Amniotic epithelial cell (primary cell): ENCODE results near the gene RGS8.
"Not testable (repeated sequence)": the region's sequence is repeated elsewhere in the genome, so short reads cannot be mapped to it uniquely, and the experiment has no call there.

Source experiments
- DNase-seq: peaks from one replicate; pipeline ENCODE4 v3.0.0-alpha.2; 2010; ENCODE audit warnings: low read depth

RGS8 gene

GRCh38 chr1:182702826-182703524 is 18.6 kb upstream of the RGS8 start:
- DNase-seq = no peak

GRCh38 chr1:182700351-182700709 is 15.9 kb upstream of the RGS8 start:
- no peak for DNase-seq

GRCh38 chr1:182699393-182700350 is 15.3 kb upstream of the RGS8 start:
- DNase-seq = no peak

- DNase-seq = no peak
These were observed 14.6 kb upstream of the RGS8 start for GRCh38 chr1:182698971-182699370.

GRCh38 chr1:182693139-182693538 is 8.8 kb upstream of the RGS8 start:
- not testable (repeated sequence) for DNase-seq

- no peak for DNase-seq
These were observed 6.6 kb upstream of the RGS8 start for GRCh38 chr1:182690886-182691443.

- DNase-seq = peak; percentile 6
These were observed 4.2 kb upstream of the RGS8 start for GRCh38 chr1:182688436-182689205.

- DNase-seq = no peak
These were observed 3.0 kb upstream of the RGS8 start for GRCh38 chr1:182687361-182687760.

GRCh38 chr1:182686446-182686845 is 2.1 kb upstream of the RGS8 start:
- no peak for DNase-seq

- DNase-seq = no peak
These were observed 828 bp upstream of the RGS8 start for GRCh38 chr1:182685215-182685614.

GRCh38 chr1:182682898-182683501 is 1.4 kb downstream of the RGS8 start:
- DNase-seq = no peak

- DNase-seq = no peak
These were observed 2.0 kb downstream of the RGS8 start for GRCh38 chr1:182682406-182682805.

GRCh38 chr1:182681568-182681912 is 2.8 kb downstream of the RGS8 start:
- no peak for DNase-seq

GRCh38 chr1:182680901-182681567 is 3.4 kb downstream of the RGS8 start:
- DNase-seq = peak; percentile 8

- DNase-seq = no peak
These were observed 4.0 kb downstream of the RGS8 start for GRCh38 chr1:182680408-182680807.

- DNase-seq = no peak
These were observed 4.7 kb downstream of the RGS8 start for GRCh38 chr1:182679684-182680083.

GRCh38 chr1:182677397-182678098 is 6.8 kb downstream of the RGS8 start:
- no peak for DNase-seq

GRCh38 chr1:182676274-182676673 is 8.1 kb downstream of the RGS8 start:
- no peak for DNase-seq

- DNase-seq = peak; percentile 17
These were observed 9.8 kb downstream of the RGS8 start for GRCh38 chr1:182674346-182675246.

GRCh38 chr1:182672487-182672836 is 11.9 kb downstream of the RGS8 start:
- no peak for DNase-seq
